Measurements from ENCODE around the gene PLAC9.

The PLAC9 gene

DNA sequence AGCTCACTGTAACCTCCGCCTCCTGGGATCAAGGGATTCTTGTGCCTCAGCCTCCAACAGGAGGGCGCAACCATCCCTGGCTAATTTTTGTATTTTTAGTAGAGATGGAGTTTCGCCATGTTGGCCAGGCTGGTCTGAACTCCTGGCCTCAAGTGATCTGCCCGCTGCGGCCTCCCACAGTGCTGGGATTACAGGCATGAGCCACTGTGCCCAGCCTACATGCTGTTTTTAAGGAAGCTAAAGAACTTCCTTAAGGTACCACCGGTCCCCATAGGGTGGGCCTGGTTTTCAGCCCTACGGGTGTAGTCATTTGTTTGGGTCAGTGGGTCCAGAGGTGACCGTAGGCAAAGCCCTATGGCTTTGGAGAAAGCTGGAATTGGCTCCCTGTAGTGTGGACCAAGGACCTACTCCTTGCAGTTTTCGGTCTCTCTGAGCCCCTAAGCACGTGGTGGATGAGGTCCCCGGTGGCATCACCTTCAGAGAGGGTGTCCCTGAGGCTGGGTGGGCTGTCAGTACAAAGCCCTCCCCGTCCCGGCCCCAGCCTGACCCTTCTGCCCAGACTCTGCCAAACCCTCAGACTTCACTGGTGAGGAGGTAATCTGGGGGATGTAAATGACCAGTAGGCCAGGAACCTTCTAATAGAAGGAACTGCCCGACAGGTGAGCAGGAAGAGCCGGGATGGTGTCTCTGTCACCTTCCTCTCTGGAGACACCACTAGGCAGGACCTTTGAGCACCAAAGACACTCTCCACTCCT, 42.3 kb downstream of the PLAC9 start:
- Histone ChIP-seq H3K4me3 (ENCODE audit: low read depth, low read length) (no peak overlapping the region), H3K27ac (no peak overlapping the region), H3K36me3 (replicated peaks) (peaks cover 33% of the 10 kb centered on the region), H3K27me3 (replicated peaks) (no peaks in the 10 kb centered on the region)
- no peak for DNase-seq
- in situ Hi-C loops (cut with HindIII; ENCODE audit: low pct_ligation_motif_present, low sequenced_read_pairs), result no loop called here
- TF ChIP-seq, protein P1, sequence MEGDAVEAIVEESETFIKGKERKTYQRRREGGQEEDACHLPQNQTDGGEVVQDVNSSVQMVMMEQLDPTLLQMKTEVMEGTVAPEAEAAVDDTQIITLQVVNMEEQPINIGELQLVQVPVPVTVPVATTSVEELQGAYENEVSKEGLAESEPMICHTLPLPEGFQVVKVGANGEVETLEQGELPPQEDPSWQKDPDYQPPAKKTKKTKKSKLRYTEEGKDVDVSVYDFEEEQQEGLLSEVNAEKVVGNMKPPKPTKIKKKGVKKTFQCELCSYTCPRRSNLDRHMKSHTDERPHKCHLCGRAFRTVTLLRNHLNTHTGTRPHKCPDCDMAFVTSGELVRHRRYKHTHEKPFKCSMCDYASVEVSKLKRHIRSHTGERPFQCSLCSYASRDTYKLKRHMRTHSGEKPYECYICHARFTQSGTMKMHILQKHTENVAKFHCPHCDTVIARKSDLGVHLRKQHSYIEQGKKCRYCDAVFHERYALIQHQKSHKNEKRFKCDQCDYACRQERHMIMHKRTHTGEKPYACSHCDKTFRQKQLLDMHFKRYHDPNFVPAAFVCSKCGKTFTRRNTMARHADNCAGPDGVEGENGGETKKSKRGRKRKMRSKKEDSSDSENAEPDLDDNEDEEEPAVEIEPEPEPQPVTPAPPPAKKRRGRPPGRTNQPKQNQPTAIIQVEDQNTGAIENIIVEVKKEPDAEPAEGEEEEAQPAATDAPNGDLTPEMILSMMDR (IDR thresholded peaks at IDR 0.05; ENCODE audit: low read depth, low read length, missing control alignments), result no peak

DNA sequence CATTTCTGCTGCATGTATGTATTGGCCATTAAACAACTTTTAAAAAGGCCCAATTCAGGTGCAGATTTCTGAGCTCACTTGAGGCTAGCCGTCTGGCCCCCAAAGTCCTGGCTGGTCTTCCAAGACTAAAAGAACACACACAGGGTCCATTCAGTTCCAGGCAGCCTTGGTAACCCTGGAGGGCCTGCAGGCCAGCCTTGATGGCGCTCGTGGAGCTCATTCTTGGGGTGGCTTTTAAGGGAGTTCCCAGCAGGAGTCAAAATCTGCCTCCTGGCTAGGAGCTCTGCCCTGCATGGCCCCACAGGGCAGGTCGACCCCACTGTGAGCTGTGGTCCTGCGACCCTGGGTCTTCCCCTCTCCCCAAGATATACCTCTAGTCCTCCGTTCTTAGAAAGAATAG, 44.0 kb downstream of the PLAC9 start:
- TF ChIP-seq, protein P1 (IDR thresholded peaks at IDR 0.05; ENCODE audit: low read depth, low read length, missing control alignments), result no peak
- no peak for DNase-seq
- Histone ChIP-seq H3K4me3 (ENCODE audit: low read depth, low read length) (no peak overlapping the region), H3K36me3 (replicated peaks) (peaks cover 28% of the 10 kb centered on the region), H3K27ac (no peak overlapping the region), H3K27me3 (replicated peaks) (no peaks in the 10 kb centered on the region)
- in situ Hi-C loops (cut with HindIII; ENCODE audit: low pct_ligation_motif_present, low sequenced_read_pairs), result no loop called here

DNA sequence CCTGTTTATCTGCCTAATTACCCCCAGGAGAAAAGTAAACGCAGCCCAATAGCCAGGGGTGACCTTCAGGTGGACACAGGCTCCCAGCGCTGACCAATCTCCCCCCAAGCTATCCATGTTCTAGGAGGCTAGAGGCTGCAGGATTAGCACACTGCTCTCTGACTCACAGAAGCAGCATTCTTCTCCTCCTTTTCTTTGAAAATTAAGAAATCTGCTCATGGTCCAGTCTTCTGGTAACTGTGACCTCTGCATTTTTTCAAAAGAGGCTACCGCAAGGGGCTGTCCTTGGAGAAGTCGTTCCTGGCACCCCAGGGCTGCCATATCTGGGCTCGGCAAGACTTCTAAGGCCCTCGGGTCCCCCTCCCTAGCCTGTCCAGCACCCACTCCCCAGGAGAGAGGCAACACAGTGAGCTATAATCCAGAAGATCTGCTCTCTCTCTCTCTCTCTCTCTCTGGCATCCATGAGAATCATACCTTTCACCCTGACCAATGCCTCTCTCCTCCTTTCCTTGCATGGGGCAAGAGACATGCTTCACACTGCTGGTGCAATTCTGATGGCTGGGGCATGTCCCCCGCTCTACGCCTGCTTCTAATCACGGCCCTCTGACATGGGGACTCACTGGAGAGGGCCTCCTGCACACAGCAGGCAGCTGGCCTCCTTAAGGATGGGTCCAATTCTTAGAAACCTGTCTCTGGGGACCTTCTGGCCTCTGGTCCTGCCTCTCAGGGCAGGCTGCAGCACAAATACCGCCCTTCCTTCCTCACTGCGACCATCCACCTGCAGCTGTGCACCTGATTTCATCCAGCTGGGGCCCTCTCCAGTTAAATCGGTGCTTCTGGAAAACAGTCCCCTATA, 45.5 kb downstream of the PLAC9 start:
- Histone ChIP-seq H3K4me3 (ENCODE audit: low read depth, low read length) (no peak overlapping the region), H3K27ac (no peak overlapping the region), H3K36me3 (replicated peaks) (peaks cover 13% of the 10 kb centered on the region), H3K27me3 (replicated peaks) (no peaks in the 10 kb centered on the region)
- TF ChIP-seq, protein P1 (IDR thresholded peaks at IDR 0.05; ENCODE audit: low read depth, low read length, missing control alignments), result no peak
- in situ Hi-C loops (cut with HindIII; ENCODE audit: low pct_ligation_motif_present, low sequenced_read_pairs), result no loop called here
- no peak for DNase-seq

DNA sequence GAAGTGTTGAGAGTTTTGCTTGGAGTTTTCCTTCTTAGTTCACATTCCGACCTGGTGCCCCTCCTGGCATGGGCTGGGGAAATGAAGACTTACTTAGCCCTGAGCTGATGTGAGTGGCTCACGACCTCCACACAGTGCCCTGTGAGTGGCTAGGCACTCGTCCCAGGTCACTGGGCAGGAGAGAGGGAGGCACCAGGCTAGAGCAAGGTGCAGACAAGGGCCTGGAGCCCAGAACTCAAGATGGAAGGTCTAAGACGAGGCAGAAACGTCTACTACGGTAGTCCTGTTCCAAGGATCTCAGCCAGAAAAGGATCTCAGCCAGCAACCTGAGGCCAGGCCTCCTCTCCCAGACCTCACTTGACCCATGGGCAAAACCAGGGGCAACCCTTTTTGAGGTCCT, 50.5 kb downstream of the PLAC9 start:
- Histone ChIP-seq H3K27me3 (replicated peaks) (no peaks in the 10 kb centered on the region), H3K36me3 (replicated peaks) (peaks cover 17% of the 10 kb centered on the region), H3K27ac (no peak overlapping the region), H3K4me3 (ENCODE audit: low read depth, low read length) (no peak overlapping the region)
- TF ChIP-seq, protein P1 (IDR thresholded peaks at IDR 0.05; ENCODE audit: low read depth, low read length, missing control alignments), result no peak
- DNase-seq, result no peak
- in situ Hi-C loops (cut with HindIII; ENCODE audit: low pct_ligation_motif_present, low sequenced_read_pairs), result no loop called here

DNA sequence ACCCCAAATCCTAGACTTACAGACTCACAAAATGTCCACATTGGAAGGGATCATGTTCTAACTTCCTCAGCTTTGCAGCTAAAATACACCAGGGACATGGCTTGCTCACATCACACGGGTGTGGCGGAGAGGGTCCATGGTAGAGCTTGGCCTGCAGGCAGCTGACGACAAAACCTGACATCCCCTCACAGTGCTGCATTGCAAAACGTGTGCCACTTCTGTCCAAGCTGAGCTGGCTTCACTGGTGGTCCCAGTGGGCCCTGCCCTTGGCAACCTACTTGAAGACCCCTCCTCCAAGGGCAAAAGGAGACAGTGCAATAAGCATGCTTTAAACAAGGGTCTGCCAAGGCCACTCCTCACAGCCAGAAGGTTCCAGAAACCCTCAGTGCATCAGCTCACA, 50.9 kb downstream of the PLAC9 start:
- Histone ChIP-seq H3K36me3 (replicated peaks) (peaks cover 17% of the 10 kb centered on the region), H3K4me3 (ENCODE audit: low read depth, low read length) (no peak overlapping the region), H3K27me3 (replicated peaks) (no peaks in the 10 kb centered on the region), H3K27ac (no peak overlapping the region)
- DNase-seq, result no peak
- TF ChIP-seq, protein P1 (IDR thresholded peaks at IDR 0.05; ENCODE audit: low read depth, low read length, missing control alignments), result no peak
- in situ Hi-C loops (cut with HindIII; ENCODE audit: low pct_ligation_motif_present, low sequenced_read_pairs), result no loop called here

Measured in brain microvascular endothelial cell (primary cell).